Memory B cell (primary cell): ENCODE data around the gene MORN5.

Experiments used
- ATAC-seq: fragments of 150-1000 bp; cut with Tn5 transposase; 2 replicates; pipeline ENCODE4 v1.10.0; 2021; ENCODE audit warnings: low read depth, mild to moderate bottlenecking, moderate library complexity
- DNase-seq, 2 donors: peaks; one replicate each; pipeline ENCODE4 v3.0.0; 2022; ENCODE audit warnings: low spot score in 2 of 2
- H3K27ac Mint-ChIP-seq: one replicate; pipeline ENCODE4 v1.8.0; 2022; ENCODE audit warnings: mild to moderate bottlenecking, moderate library complexity, mixed read lengths
- H3K27me3 Mint-ChIP-seq: one replicate; pipeline ENCODE4 v1.8.0; 2022; ENCODE audit warnings: mixed read lengths
- H3K36me3 Mint-ChIP-seq: one replicate; pipeline ENCODE4 v1.8.0; 2022; ENCODE audit warnings: mild to moderate bottlenecking, mixed read lengths
- H3K4me1 Mint-ChIP-seq: one replicate; pipeline ENCODE4 v1.8.0; 2022; ENCODE audit warnings: mixed read lengths
- H3K4me3 Mint-ChIP-seq: one replicate; pipeline ENCODE4 v1.8.0; 2022; ENCODE audit warnings: mild to moderate bottlenecking, moderate library complexity, mixed read lengths
- H3K9me3 Mint-ChIP-seq: one replicate; pipeline ENCODE4 v1.8.0; 2022; ENCODE audit warnings: mixed read lengths

Gene MORN5

DNA sequence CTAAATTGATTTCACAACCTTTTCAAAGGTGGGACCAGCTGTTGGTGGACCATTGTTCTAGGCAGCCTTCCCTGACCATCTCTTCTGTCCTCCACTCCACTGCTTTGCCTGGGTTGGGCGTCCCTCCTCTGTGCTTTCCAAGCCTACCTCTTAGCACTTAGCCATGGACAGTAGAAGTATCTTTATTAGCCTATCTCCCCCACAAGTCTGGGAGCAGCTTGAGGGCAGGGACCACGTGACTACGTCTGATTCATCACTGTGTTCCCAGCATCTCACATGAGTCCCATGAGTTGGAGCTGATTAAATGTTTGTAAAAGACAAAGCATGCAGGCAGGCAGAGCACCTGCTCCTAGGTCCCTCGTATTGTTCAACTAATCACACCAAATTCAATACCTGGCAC lies 20.9 kb downstream of the MORN5 start:
- DNase-seq (no peak), ATAC-seq (no peak)
- no peaks in the 10 kb centered on the region for H3K9me3 Mint-ChIP-seq
- H3K27ac Mint-ChIP-seq: no peak overlapping the region
- H3K4me1 Mint-ChIP-seq: no peaks in the 10 kb centered on the region
- no peak overlapping the region for H3K4me3 Mint-ChIP-seq
- no peaks in the 10 kb centered on the region for H3K36me3 Mint-ChIP-seq
- H3K27me3 Mint-ChIP-seq: peaks cover 10% of the 10 kb centered on the region

DNA sequence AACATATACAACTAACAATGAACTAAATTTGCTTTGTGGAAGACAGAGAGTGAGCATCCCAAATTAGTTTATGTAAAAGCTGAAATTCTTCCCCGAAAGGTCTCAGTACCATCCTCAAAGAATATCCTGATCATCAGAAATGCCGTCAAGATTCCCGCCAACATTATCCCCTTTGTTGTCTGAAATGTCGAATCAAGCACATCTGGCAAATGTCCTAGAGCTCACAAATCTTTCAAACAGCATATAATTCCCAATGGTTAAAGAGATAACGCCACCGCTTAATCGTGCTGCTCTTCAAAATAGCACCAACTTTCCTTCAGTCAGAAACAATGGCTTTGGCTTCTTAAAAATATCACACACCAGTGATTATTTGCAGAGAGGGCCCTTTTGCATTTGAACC lies 23.8 kb downstream of the MORN5 start:
- Mint-ChIP-seq H3K27me3 (peaks cover 10% of the 10 kb centered on the region), H3K27ac (no peak overlapping the region), H3K4me1 (no peaks in the 10 kb centered on the region), H3K4me3 (no peak overlapping the region), H3K36me3 (no peaks in the 10 kb centered on the region), H3K9me3 (no peaks in the 10 kb centered on the region)
- DNase-seq: no peak
- no peak for ATAC-seq

GRCh38 chr9:122184551-122184950 lies 24.8 kb downstream of the MORN5 start:
- Mint-ChIP-seq H3K27ac (no peak overlapping the region), H3K4me1 (no peaks in the 10 kb centered on the region), H3K4me3 (no peak overlapping the region), H3K36me3 (no peaks in the 10 kb centered on the region), H3K9me3 (no peaks in the 10 kb centered on the region), H3K27me3 (peaks cover 10% of the 10 kb centered on the region)
- DNase-seq (no peak), ATAC-seq (no peak)

GRCh38 chr9:122186301-122186700 lies 26.6 kb downstream of the MORN5 start:
- H3K27ac Mint-ChIP-seq: no peak overlapping the region
- no peaks in the 10 kb centered on the region for H3K36me3 Mint-ChIP-seq
- ATAC-seq: no peak
- H3K9me3 Mint-ChIP-seq: no peaks in the 10 kb centered on the region
- H3K4me3 Mint-ChIP-seq: no peak overlapping the region
- DNase-seq: no peak
- no peaks in the 10 kb centered on the region for H3K4me1 Mint-ChIP-seq
- peaks cover 6% of the 10 kb centered on the region for H3K27me3 Mint-ChIP-seq

DNA sequence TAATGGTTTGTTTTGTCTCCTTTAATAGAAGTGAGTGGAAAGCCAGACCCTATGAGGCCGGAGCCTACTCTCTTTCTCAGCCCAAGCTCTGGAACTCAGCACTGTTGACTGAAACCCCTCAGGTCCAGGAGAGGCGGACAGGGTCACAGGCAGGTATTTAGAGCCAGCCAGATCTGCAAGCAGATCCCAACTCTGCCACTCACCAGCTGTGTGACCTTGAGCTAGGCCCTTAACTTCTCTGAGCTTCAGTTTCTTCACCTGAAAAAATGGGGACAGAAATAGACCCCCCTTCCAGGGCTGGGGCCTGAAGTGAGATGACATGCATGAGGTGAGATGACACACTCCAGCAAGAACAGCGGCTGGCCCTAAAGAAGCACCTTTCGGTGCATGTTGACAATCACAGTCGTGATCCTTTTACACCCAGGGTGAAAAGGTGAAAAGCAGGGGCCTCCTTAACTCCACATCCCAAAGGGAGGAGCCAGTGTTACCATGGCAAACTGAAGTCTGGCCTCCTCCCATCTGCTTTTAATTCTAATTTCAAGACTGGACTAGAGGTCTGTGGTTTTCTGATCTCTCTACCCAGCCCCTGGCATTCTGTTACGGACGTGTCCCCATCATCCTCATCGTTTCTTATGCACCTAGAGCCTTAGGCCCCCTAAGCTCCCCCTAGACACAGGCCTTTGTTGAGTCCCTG lies 27.2 kb downstream of the MORN5 start:
- Mint-ChIP-seq H3K27me3 (peaks cover 6% of the 10 kb centered on the region), H3K36me3 (no peaks in the 10 kb centered on the region), H3K4me3 (no peak overlapping the region), H3K27ac (no peak overlapping the region), H3K4me1 (no peaks in the 10 kb centered on the region), H3K9me3 (no peaks in the 10 kb centered on the region)
- ATAC-seq: no peak
- DNase-seq: no peak

DNA sequence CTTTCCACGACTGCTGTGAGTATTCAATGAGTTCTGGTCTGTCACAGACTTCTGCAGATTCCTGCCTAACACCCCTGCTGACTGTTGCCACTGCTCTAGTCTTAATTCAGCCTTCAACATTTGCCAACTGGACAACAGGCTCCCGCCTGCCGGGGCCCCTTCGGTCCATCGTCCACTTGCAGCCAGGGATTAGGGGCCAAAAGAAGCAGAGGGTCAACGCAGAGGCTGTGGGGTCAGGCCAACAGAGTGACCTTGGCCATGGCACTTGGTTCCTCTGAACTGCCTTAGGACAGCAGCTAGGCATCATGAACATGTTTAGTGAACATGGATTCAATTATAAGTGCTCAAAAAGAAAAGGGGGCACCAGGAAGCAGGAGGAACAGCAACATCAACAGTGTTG lies 28.7 kb downstream of the MORN5 start:
- ATAC-seq: no peak
- Mint-ChIP-seq H3K27ac (no peak overlapping the region), H3K4me1 (no peaks in the 10 kb centered on the region), H3K27me3 (no peaks in the 10 kb centered on the region), H3K36me3 (no peaks in the 10 kb centered on the region), H3K4me3 (no peak overlapping the region), H3K9me3 (no peaks in the 10 kb centered on the region)
- no peak for DNase-seq

- no peak overlapping the region for H3K4me3 Mint-ChIP-seq
- H3K36me3 Mint-ChIP-seq: no peaks in the 10 kb centered on the region
- H3K4me1 Mint-ChIP-seq: no peaks in the 10 kb centered on the region
- peaks cover 4% of the 10 kb centered on the region for H3K27me3 Mint-ChIP-seq
- no peaks in the 10 kb centered on the region for H3K9me3 Mint-ChIP-seq
- DNase-seq: no peak
- ATAC-seq: no peak
- H3K27ac Mint-ChIP-seq: no peak overlapping the region
Measured at GRCh38 chr9:122190597-122191381, 31.1 kb downstream of the MORN5 start.

GRCh38 chr9:122191584-122191983 lies 31.9 kb downstream of the MORN5 start:
- Mint-ChIP-seq H3K4me1 (no peaks in the 10 kb centered on the region), H3K4me3 (no peak overlapping the region), H3K27me3 (peaks cover 4% of the 10 kb centered on the region), H3K27ac (no peak overlapping the region), H3K36me3 (no peaks in the 10 kb centered on the region), H3K9me3 (no peaks in the 10 kb centered on the region)
- ATAC-seq (no peak), DNase-seq (no peak)

- DNase-seq (no peak), ATAC-seq (no peak)
- H3K27ac Mint-ChIP-seq: no peak overlapping the region
- no peaks in the 10 kb centered on the region for H3K4me1 Mint-ChIP-seq
- H3K36me3 Mint-ChIP-seq: no peaks in the 10 kb centered on the region
- no peak overlapping the region for H3K4me3 Mint-ChIP-seq
- no peaks in the 10 kb centered on the region for H3K9me3 Mint-ChIP-seq
- H3K27me3 Mint-ChIP-seq: peaks cover 8% of the 10 kb centered on the region
Measured at GRCh38 chr9:122192261-122192875, 32.7 kb downstream of the MORN5 start.

DNA sequence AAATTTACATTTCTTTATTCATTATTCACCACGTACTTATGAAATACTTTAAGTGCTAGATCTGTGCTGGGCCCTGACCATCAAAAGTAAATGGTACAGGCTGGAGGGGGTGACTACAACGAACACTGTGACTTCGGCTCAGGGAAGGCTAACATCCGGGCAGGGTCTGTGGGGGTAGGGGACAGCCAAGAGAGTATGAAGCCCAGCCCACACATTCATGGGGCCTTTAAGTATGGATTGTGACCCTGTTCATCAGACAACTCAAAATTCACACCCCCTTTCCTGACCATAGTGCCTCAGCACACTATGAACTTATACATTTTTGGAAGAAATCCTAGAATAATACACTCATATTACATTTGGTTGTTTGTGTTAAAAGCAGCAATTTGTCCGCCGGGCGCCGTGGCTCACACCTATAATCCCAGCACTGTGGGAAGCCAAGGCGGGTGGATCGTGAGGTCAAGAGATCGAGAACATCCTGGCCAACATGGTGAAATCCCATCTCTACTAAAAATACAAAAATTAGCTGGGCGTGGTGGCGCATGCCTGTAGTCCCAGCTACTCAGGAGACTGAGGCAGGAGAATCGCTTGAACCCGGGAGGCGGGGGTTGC lies 33.3 kb downstream of the MORN5 start:
- Mint-ChIP-seq H3K4me1 (no peaks in the 10 kb centered on the region), H3K27ac (no peak overlapping the region), H3K27me3 (peaks cover 8% of the 10 kb centered on the region), H3K4me3 (no peak overlapping the region), H3K36me3 (no peaks in the 10 kb centered on the region), H3K9me3 (no peaks in the 10 kb centered on the region)
- DNase-seq (no peak), ATAC-seq (no peak)

DNA sequence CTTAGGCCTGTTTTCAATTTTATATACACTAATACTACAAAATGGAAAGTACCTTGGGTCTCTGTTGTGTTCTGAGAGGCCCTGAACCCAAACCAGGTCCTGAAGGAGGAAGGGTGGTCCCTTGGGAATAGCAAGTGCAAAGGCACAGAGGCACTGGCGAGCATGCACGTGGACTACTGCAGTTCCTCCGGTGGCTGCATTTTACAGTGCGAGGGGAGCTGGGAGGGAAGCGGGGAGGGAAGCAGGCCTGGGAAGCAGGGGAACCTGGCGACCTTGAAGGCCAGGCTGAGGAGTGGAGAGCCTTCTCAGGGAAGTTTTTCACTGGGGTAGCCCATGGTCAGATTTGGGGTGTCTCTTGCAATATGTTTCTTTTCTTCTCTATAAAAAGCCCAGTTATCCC lies 33.9 kb downstream of the MORN5 start:
- DNase-seq (no peak), ATAC-seq (no peak)
- Mint-ChIP-seq H3K36me3 (no peaks in the 10 kb centered on the region), H3K9me3 (no peaks in the 10 kb centered on the region), H3K27ac (no peak overlapping the region), H3K4me3 (no peak overlapping the region), H3K4me1 (no peaks in the 10 kb centered on the region), H3K27me3 (peaks cover 14% of the 10 kb centered on the region)

GRCh38 chr9:122195875-122196274 lies 36.2 kb downstream of the MORN5 start:
- DNase-seq: no peak
- Mint-ChIP-seq H3K9me3 (no peaks in the 10 kb centered on the region), H3K36me3 (no peaks in the 10 kb centered on the region), H3K27me3 (peaks cover 14% of the 10 kb centered on the region), H3K27ac (no peak overlapping the region), H3K4me3 (no peak overlapping the region), H3K4me1 (no peaks in the 10 kb centered on the region)
- ATAC-seq: no peak

DNA sequence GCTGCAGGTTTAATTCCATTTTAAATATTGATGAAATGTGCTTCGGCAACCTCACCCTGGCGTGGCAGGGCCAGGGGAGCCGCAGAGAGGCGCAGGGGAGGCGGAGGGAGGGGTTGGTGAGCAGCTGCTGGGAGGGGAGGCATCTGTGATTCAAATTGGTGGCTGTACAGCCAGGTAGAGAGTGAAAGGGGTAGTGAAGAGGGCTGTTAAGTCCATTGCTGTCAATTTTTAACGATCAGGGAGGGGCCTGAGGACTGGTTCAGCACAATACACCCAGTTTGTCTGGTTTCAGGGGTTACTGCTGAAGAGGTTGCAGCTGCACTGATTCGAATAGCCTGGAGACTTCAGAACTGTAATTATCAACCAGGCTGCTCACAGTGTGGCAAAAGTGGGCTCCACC lies 37.7 kb downstream of the MORN5 start:
- DNase-seq (no peak), ATAC-seq (no peak)
- Mint-ChIP-seq H3K27me3 (peaks cover 14% of the 10 kb centered on the region), H3K27ac (no peak overlapping the region), H3K4me3 (no peak overlapping the region), H3K4me1 (no peaks in the 10 kb centered on the region), H3K9me3 (no peaks in the 10 kb centered on the region), H3K36me3 (no peaks in the 10 kb centered on the region)

DNA sequence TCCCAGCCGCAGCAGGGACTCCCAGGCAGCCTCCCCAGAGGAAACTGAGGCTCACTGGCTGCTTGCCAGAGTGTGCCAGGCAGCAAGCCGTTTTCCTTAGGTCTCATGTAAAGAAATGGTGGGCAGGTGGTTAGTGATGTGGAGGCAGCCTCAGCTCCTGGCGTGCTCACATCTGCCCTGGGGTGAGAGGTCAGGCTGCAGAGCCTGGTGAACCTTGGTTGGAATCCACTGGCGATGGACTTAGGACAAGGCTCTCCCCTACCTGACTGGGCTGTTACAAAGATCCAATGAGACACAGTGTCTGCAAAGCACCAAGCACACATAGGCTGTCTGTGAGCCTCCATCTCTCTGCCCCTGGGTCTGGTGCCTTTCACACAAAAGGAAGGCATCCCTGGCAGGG lies 38.2 kb downstream of the MORN5 start:
- DNase-seq (no peak), ATAC-seq (no peak)
- H3K9me3 Mint-ChIP-seq: no peaks in the 10 kb centered on the region
- no peak overlapping the region for H3K27ac Mint-ChIP-seq
- no peak overlapping the region for H3K4me3 Mint-ChIP-seq
- no peaks in the 10 kb centered on the region for H3K36me3 Mint-ChIP-seq
- peaks cover 14% of the 10 kb centered on the region for H3K27me3 Mint-ChIP-seq
- H3K4me1 Mint-ChIP-seq: no peaks in the 10 kb centered on the region
